ENCODE measurements around the gene MAN1B1. TPM values are rescaled to one million over a fixed set of nuclear protein-coding genes. Genes with fewer than 3 reads are reported as not detected.

Gene MAN1B1
- total and polyA plus RNA-seq, 2 of the 8 experiments (the other 6 are each of a cell fraction or from before 2014, with no cell fraction given): 33.7 to 36.3 TPM

GRCh38 chr9:137071282-137071681, 15.5 kb upstream of the MAN1B1 start:
- peak overlapping the region; percentile 98; the same call in 1 of the 2 replicates for H2BK12ac ChIP-seq (ENCODE audit: low read depth, low read length)
- no peaks in the 10 kb centered on the region for H3K9me3 ChIP-seq (ENCODE audit: insufficient read depth in 2 of 2, low read depth in 1 of 2, low read length in 1 of 2)
- H3K4me1 ChIP-seq (replicated peaks in 1 of 4; ENCODE audit: control insufficient read depth in 3 of 4, insufficient read depth in 4 of 4, low read length in 3 of 4): peaks cover 0 to 27% (median 21%) of the 10 kb centered on the region in 4 experiments; a peak in 6 of 7 replicates
- H2BK20ac ChIP-seq (ENCODE audit: low read length): peak overlapping the region; percentile 90
- H3K23ac ChIP-seq (ENCODE audit: insufficient read length): no peak overlapping the region
- POLR2A ChIA-PET (ENCODE audit: partially characterized antibody): interaction anchor here (0.9 to 2.0 kb wide), 6 partner anchors 15 to 171 kb away, joined by 3 to 6 read pairs (median 4); partner anchors contain the start of gene MAN1B1
- peaks cover 2% of the 10 kb centered on the region; the same call in 1 of the 2 replicates for H3K79me1 ChIP-seq (ENCODE audit: low read depth, low read length)
- peak overlapping the region; percentile 99; the same call in 1 of the 2 replicates for H2AK5ac ChIP-seq (ENCODE audit: low read depth, low read length)
- 0 out of 2 replicates have a peak overlapping the region, but pooled peaks have one; percentile 3 for H2AFZ ChIP-seq (ENCODE audit: low read length)
- peak overlapping the region in 1 of 4 experiments; percentile 64; a peak in 2 of 8 replicates for H3K4me3 ChIP-seq (ENCODE audit: extremely low read depth in 1 of 4, insufficient read depth in 2 of 4, low read depth in 3 of 4, low read length in 4 of 4)
- DNase-seq (ENCODE audit: low read depth in 1 of 2, low spot score in 2 of 2): no peak
- peaks cover 13% of the 10 kb centered on the region for H3K23me2 ChIP-seq (ENCODE audit: low read depth, low read length)
- peak overlapping the region; percentile 24 for H3K4ac ChIP-seq (replicated peaks; ENCODE audit: insufficient read length, low read depth, low read length)
- peak overlapping the region; percentile 83 for H2BK120ac ChIP-seq (replicated peaks; ENCODE audit: low read depth, low read length)
- CTCF ChIA-PET (ENCODE audit: partially characterized antibody): interaction anchor here (0.8 to 13.5 kb wide), 10 partner anchors 9 to 156 kb away, joined by 3 to 291 read pairs (median 36); partner anchors contain the start of genes ABCA2, ENTPD2, FUT7 and MAN1B1
- no peak overlapping the region for H3K27ac ChIP-seq (ENCODE audit: low read depth, low read length)
- H3K4me2 ChIP-seq (ENCODE audit: insufficient read depth in 1 of 2, low read depth in 2 of 2, low read length in 2 of 2): peak overlapping the region; percentile 68 to 73
- H2BK15ac ChIP-seq (ENCODE audit: low read length): peak overlapping the region; percentile 98
- H4K5ac ChIP-seq (ENCODE audit: insufficient read length, low read depth, low read length): peak overlapping the region; percentile 29
- peak overlapping the region; percentile 81 for H3K18ac ChIP-seq (ENCODE audit: extremely low read depth, low read length)
- H3K14ac ChIP-seq (ENCODE audit: insufficient read length): no peak overlapping the region
- H4K20me1 ChIP-seq (replicated peaks in 1 of 2; ENCODE audit: control insufficient read depth in 1 of 2, insufficient read depth in 2 of 2, low read length in 2 of 2): peaks cover 18 to 21% of the 10 kb centered on the region in 2 experiments
- peak overlapping the region; percentile 71 for H4K91ac ChIP-seq (replicated peaks; ENCODE audit: insufficient read length, low read length)
- 80% methylated on average over 2 of the region's 2 CpGs; no CpG with 5 or more reads in 1 of the 2 experiments for WGBS, 2 experiments (ENCODE audit: extremely low coverage in 1 of 2, insufficient coverage in 1 of 2, insufficient read length in 1 of 2, insufficient replicate concordance in 2 of 2, low coverage in 1 of 2, low lambda C conversion rate in 2 of 2, missing lambda C conversion rate in 1 of 2)
- no peak for FAIRE-seq
- H3K79me2 ChIP-seq (ENCODE audit: control insufficient read depth in 1 of 2, insufficient read depth in 2 of 2, low read length in 2 of 2): no peaks in the 10 kb centered on the region
- H3K36me3 ChIP-seq (ENCODE audit: control insufficient read depth in 2 of 4, insufficient read depth in 4 of 4, low read length in 3 of 4): no peaks in the 10 kb centered on the region
- 0 out of 2 replicates have a peak overlapping the region, but pooled peaks have one; percentile 48 for H4K8ac ChIP-seq (ENCODE audit: extremely low read depth, insufficient read depth, low read length)
- H2BK5ac ChIP-seq (ENCODE audit: low read depth, low read length): peak overlapping the region; percentile 44; the same call in 1 of the 2 replicates
- H3K56ac ChIP-seq (replicated peaks; ENCODE audit: insufficient read length, low read depth, low read length): peak overlapping the region; percentile 1
- TF ChIP-seq CTBP2 (IDR thresholded peaks at IDR 0.05; ENCODE audit: borderline replicate concordance, insufficient read depth, insufficient read length, low read length) (no peak), YY1 (IDR thresholded peaks at IDR 0.05; ENCODE audit: low read depth, low read length) (no peak), POLR2A (IDR thresholded peaks at IDR 0.05; ENCODE audit: control extremely low read depth in 1 of 2, low read depth in 2 of 2, low read length in 2 of 2) (no peak), ASH2L (IDR thresholded peaks at IDR 0.05; ENCODE audit: low read length) (no peak), SP2 (IDR thresholded peaks at IDR 0.05; ENCODE audit: low read length) (no peak), KDM5A (IDR thresholded peaks at IDR 0.05; ENCODE audit: low read length) (no peak), TCF12 (IDR thresholded peaks at IDR 0.05; ENCODE audit: low read depth, low read length) (no peak), TBP (IDR thresholded peaks at IDR 0.05; ENCODE audit: low read depth, low read length) (no peak)
- peaks cover 2 to 21% (median 8%) of the 10 kb centered on the region in 4 experiments; a peak in 6 of 7 replicates for H3K27me3 ChIP-seq (replicated peaks in 1 of 4; ENCODE audit: control insufficient read depth in 3 of 4, extremely low read depth in 1 of 4, insufficient read depth in 3 of 4, low read length in 3 of 4)
- H3K9ac ChIP-seq (replicated peaks in 1 of 4; ENCODE audit: extremely low read depth in 1 of 4, low read depth in 3 of 4, low read length in 3 of 4): no peak overlapping the region
